Loucy (cell line): ENCODE data around the gene MYH7B.

ENCODE experiments used
- H2AFZ ChIP-seq: fragments of 200-600 bp; sonication (generic); 2 replicates; pipeline ENCODE4 v1.6.0; 2016; ENCODE audit warnings: antibody characterized with exemption, mild to moderate bottlenecking, low read length, moderate library complexity
- H3F3A ChIP-seq: fragments of 200-600 bp; 2 replicates; pipeline ENCODE4 v1.6.0; 2016; ENCODE audit warnings: antibody characterized with exemption, low read depth, mild to moderate bottlenecking
- H3K27me3 ChIP-seq: fragments of 200-600 bp; sonication (generic); 2 replicates; pipeline ENCODE4 v1.6.1; 2014; ENCODE audit warnings: low read length, mild to moderate bottlenecking; ENCODE audit not compliant: insufficient read depth, poor library complexity, severe bottlenecking
- H3K36me3 ChIP-seq: fragments of 200-600 bp; sonication (generic); 2 replicates; pipeline ENCODE4 v1.6.1; 2016; ENCODE audit warnings: low read length; ENCODE audit not compliant: insufficient read depth
- H3K4me1 ChIP-seq: fragments of 200-600 bp; sonication (generic); 2 replicates; pipeline ENCODE4 v1.5.1; 2014; ENCODE audit warnings: low read length, mild to moderate bottlenecking; ENCODE audit not compliant: insufficient read depth, poor library complexity, severe bottlenecking
- H3K4me2 ChIP-seq: fragments of 200-600 bp; sonication (generic); 2 replicates; pipeline ENCODE4 v1.6.0; 2014; ENCODE audit warnings: antibody characterized with exemption, low read length, low read depth, mild to moderate bottlenecking; ENCODE audit not compliant: poor library complexity, severe bottlenecking
- H3K4me3 ChIP-seq: fragments of 200-600 bp; sonication (generic); 2 replicates; pipeline ENCODE4 v1.5.1; 2014; ENCODE audit warnings: low read length, mild to moderate bottlenecking, mixed read lengths; ENCODE audit not compliant: poor library complexity, severe bottlenecking
- H3K79me2 ChIP-seq: fragments of 200-600 bp; sonication (generic); 2 replicates; pipeline ENCODE4 v1.6.1; 2014; ENCODE audit warnings: low read length; ENCODE audit not compliant: insufficient read depth
- H3K9ac ChIP-seq: fragments of 200-600 bp; sonication (generic); 2 replicates; pipeline ENCODE4 v1.6.0; 2014; ENCODE audit warnings: mild to moderate bottlenecking, low read depth, low read length, moderate library complexity; ENCODE audit not compliant: poor library complexity, severe bottlenecking
- H3K9me2 ChIP-seq: fragments of 200-600 bp; sonication (generic); replicated peaks from 2 replicates; pipeline ENCODE4 v1.6.1; 2016; ENCODE audit warnings: low read depth, low read length, mixed read lengths
- H3K9me3 ChIP-seq: fragments of 200-600 bp; sonication (generic); 2 replicates; pipeline ENCODE4 v1.6.1; 2014; ENCODE audit warnings: mild to moderate bottlenecking, antibody characterized with exemption, low read length, low read depth; ENCODE audit not compliant: insufficient read depth
- H4K20me1 ChIP-seq: fragments of 200-600 bp; sonication (generic); 2 replicates; pipeline ENCODE4 v1.6.0; 2014; ENCODE audit warnings: antibody characterized with exemption, low read length, mild to moderate bottlenecking; ENCODE audit not compliant: insufficient read depth, poor library complexity, severe bottlenecking
- EZH2phosphoT487 ChIP-seq: fragments of 200-600 bp; IDR thresholded peaks from 2 replicates; pipeline ENCODE4 v1.6.1; 2018; ENCODE audit warnings: antibody characterized with exemption, mild to moderate bottlenecking, moderate library complexity, borderline replicate concordance
- TF ChIP-seq, protein P1 (sequence below): fragments of 200-600 bp; sonication (generic); conservative IDR thresholded peaks from 2 replicates; pipeline ENCODE4 v1.5.1; 2014; ENCODE audit warnings: mild to moderate bottlenecking, antibody characterized with exemption, low read length

The MYH7B gene

DNA sequence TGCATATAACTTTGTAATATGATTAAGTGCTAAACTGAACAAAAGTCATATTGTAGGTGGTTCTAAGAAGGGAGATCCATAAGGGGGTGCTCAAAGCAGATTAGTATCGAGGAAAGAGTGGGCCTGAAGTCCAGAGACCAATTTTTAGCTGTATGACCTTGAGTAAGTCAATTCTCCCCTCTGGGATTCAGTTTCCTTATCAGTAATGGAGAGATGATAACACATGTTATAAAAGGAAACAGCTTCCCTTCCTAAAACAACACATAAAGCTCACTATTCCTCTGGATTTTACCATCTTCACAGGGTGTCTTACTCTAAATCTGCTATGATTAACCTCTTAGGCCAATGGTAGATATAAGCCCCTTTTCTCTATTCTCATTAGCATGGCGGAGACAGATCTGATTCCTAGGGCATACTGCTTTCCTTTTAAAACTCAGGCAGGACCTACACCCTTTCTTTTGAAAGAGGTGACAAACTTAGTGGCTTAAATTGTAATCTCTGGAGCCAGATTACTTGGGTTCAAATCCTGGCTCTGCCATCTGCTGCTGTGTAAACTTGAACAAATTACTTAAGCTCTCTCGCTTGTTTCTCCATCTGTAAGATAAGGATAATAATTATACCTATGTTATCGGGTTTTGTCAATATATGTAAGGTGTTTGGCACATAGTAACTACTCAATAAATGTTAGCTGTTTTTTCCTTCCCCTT, 39.8 kb upstream of the MYH7B start:
- no peak for TF ChIP-seq EZH2phosphoT487
- TF ChIP-seq, protein P1, sequence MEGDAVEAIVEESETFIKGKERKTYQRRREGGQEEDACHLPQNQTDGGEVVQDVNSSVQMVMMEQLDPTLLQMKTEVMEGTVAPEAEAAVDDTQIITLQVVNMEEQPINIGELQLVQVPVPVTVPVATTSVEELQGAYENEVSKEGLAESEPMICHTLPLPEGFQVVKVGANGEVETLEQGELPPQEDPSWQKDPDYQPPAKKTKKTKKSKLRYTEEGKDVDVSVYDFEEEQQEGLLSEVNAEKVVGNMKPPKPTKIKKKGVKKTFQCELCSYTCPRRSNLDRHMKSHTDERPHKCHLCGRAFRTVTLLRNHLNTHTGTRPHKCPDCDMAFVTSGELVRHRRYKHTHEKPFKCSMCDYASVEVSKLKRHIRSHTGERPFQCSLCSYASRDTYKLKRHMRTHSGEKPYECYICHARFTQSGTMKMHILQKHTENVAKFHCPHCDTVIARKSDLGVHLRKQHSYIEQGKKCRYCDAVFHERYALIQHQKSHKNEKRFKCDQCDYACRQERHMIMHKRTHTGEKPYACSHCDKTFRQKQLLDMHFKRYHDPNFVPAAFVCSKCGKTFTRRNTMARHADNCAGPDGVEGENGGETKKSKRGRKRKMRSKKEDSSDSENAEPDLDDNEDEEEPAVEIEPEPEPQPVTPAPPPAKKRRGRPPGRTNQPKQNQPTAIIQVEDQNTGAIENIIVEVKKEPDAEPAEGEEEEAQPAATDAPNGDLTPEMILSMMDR: no peak
- H3K79me2 ChIP-seq: no peaks in the 10 kb centered on the region
- H3K27me3 ChIP-seq: no peaks in the 10 kb centered on the region
- H3F3A ChIP-seq: no peaks in the 10 kb centered on the region
- no peak overlapping the region for H3K9ac ChIP-seq
- no peaks in the 10 kb centered on the region for H3K9me3 ChIP-seq
- H3K9me2 ChIP-seq: no peaks in the 10 kb centered on the region
- peaks cover 3% of the 10 kb centered on the region; the same call in 1 of the 2 replicates for H3K36me3 ChIP-seq
- no peak overlapping the region for H3K4me2 ChIP-seq
- H2AFZ ChIP-seq: no peak overlapping the region
- no peaks in the 10 kb centered on the region for H3K4me1 ChIP-seq
- H4K20me1 ChIP-seq: no peaks in the 10 kb centered on the region
- H3K4me3 ChIP-seq: no peak overlapping the region

DNA sequence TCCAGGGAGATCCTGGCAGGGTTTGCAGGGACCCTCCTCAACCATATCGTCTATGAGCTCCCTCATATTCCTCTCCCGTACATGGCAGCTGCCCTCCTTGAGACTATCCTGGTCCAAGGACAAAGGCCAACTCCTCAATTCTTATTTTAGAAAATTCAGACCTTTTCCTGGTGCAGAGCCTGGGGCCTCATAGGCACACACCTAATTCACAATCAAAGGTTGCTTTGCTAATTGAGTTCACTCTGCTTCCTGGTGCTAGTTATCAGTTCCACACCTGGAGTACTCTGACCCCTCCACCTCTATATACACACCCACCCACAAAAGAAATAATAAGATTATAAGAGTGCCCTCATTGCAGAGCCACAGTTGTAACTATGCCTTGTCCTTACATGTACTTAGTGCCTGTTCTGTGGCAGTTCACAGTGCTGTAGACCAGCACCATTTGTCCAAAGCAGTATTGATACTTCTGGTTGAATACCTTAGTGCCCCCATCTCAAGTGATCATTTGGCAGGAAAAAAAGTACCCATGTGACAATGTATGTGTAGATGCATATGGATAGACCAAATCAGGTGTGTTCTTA, 38.8 kb upstream of the MYH7B start:
- Histone ChIP-seq H3F3A (no peaks in the 10 kb centered on the region), H2AFZ (no peak overlapping the region), H3K9ac (no peak overlapping the region), H3K4me1 (no peaks in the 10 kb centered on the region), H3K79me2 (no peaks in the 10 kb centered on the region), H3K27me3 (no peaks in the 10 kb centered on the region), H3K36me3 (peaks cover 3% of the 10 kb centered on the region; the same call in 1 of the 2 replicates), H3K9me3 (no peaks in the 10 kb centered on the region), H4K20me1 (no peaks in the 10 kb centered on the region), H3K4me3 (no peak overlapping the region), H3K9me2 (no peaks in the 10 kb centered on the region), H3K4me2 (no peak overlapping the region)
- TF ChIP-seq EZH2phosphoT487: no peak
- TF ChIP-seq, protein P1: no peak

DNA sequence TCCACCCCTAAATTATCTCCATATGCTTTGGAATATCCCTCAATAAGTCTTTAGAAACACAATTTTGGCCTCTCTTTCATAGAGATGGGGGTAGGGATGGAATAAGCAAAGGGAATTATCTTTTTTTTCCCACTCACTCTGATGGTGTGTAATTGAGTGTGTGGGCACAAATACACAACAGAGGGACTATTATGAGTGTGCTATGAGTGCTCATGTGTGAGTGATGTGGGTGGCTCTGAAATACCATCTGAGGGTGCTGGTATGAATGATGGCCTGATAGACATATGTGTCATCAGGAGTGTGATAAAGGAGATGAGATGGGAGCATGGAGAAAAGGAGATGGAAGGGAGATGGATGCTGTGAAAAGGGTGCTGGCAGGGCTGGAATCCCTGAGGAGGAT, 35.6 kb upstream of the MYH7B start:
- Histone ChIP-seq H3K9ac (no peak overlapping the region), H3F3A (no peaks in the 10 kb centered on the region), H3K4me1 (no peaks in the 10 kb centered on the region), H4K20me1 (no peaks in the 10 kb centered on the region), H3K27me3 (no peaks in the 10 kb centered on the region), H3K79me2 (no peaks in the 10 kb centered on the region), H3K4me2 (no peak overlapping the region), H3K9me2 (no peaks in the 10 kb centered on the region), H3K36me3 (peaks cover 3% of the 10 kb centered on the region; the same call in 1 of the 2 replicates), H2AFZ (no peak overlapping the region), H3K4me3 (no peak overlapping the region), H3K9me3 (no peaks in the 10 kb centered on the region)
- TF ChIP-seq EZH2phosphoT487: no peak
- TF ChIP-seq, protein P1: no peak
